Sigmoid colon (tissue), 7 donors: ENCODE results near the gene AGPAT2. TPM values are rescaled to one million over a fixed set of nuclear protein-coding genes. Genes with fewer than 3 reads are reported as not detected.
A peak's percentile ranks its signal among the peaks of the same experiment; 100 is the strongest.

ENCODE experiments used
- DNase-seq: peaks from one replicate; pipeline ENCODE4 v3.0.0-alpha.2; 2019
- H3K27ac ChIP-seq, 4 donors: fragments of 200-600 bp; sonication (generic); one replicate each; pipeline ENCODE4 v1.5.1; 2016 to 2019; ENCODE audit warnings: mild to moderate bottlenecking in 1 of 4
- H3K27me3 ChIP-seq, 3 donors: fragments of 200-600 bp; sonication (generic); one replicate each; pipeline ENCODE4 v1.5.1; 2019; ENCODE audit warnings: mild to moderate bottlenecking in 1 of 3
- H3K36me3 ChIP-seq, 4 donors: fragments of 200-600 bp; sonication (generic); one replicate each; pipeline ENCODE4 v1.5.1; 2016 to 2019
- H3K4me1 ChIP-seq, 4 donors: fragments of 200-600 bp; sonication (generic); one replicate each; pipeline ENCODE4 v1.5.1; 2017 to 2019
- H3K4me3 ChIP-seq, 4 donors: fragments of 200-600 bp; sonication (generic); one replicate each; pipeline ENCODE4 v1.5.1; 2017 to 2019; ENCODE audit warnings: mild to moderate bottlenecking in 2 of 4, moderate library complexity in 1 of 4
- H3K9me3 ChIP-seq, 4 donors: fragments of 200-600 bp in 3 of 4; sonication (generic) in 3 of 4; one replicate each; pipeline versions ENCODE4 v1.5.1 to v1.6.1; 2013 to 2019
- CTCF ChIP-seq, 4 experiments: fragments of 450-650 bp in 3 of 4; fragments of 200-600 bp in 1 of 4; IDR thresholded peaks; one replicate each; pipeline ENCODE4 v1.5.1; 2016 to 2019; ENCODE audit warnings: antibody characterized with exemption in 4 of 4, mild to moderate bottlenecking in 3 of 4, moderate library complexity in 2 of 4
- EP300 ChIP-seq, 4 donors: sonication (generic); formaldehyde crosslinking; IDR thresholded peaks; one replicate each; pipeline ENCODE4 v1.6.1; 2017; ENCODE audit warnings: antibody characterized with exemption in 4 of 4
- POLR2A ChIP-seq, 2 donors: fragments of 450-650 bp; IDR thresholded peaks; one replicate each; pipeline ENCODE4 v1.6.1; 2016; ENCODE audit warnings: antibody characterized with exemption in 2 of 2, mild to moderate bottlenecking in 2 of 2, moderate library complexity in 2 of 2
- POLR2AphosphoS5 ChIP-seq, 4 donors: sonication (generic); formaldehyde crosslinking; IDR thresholded peaks; one replicate each; pipeline ENCODE4 v1.6.1; 2017; ENCODE audit warnings: antibody characterized with exemption in 4 of 4
- WGBS, 2 donors: extraction: QIAGEN DNeasy Blood & Tissue Kit; methylation state at CpG; one replicate each; pipeline ENCODE4 v1.1.7; 2013; 5-methylcytosine and 5-hydroxymethylcytosine counted together
- intact Hi-C: fragments of 100-400 bp; cut with DNase I; formaldehyde crosslinking; loops from one replicate; pipeline ENCODE4 v1.15.1; 2023
- polyA plus RNA-seq, 3 donors: library from polyadenylated mRNA; stranded (reverse); fragments of 200-250 nt; gene quantifications; one replicate each; pipeline ENCODE4 v1.2.3, GENCODE V29; 2013
- total RNA-seq, 4 donors: library from RNA; depleted of rRNA; stranded (reverse); fragments of >200 nt; gene quantifications; one replicate each; pipeline ENCODE4 v1.1.0, GENCODE V29; 2016
- donor health status: healthy with polysubstance abuse.
- donor health status: Bipolar disorder and iron deficiency.
- donor health status: healthy.

The AGPAT2 gene
- total and polyA plus RNA-seq, 7 donors: 28.0 to 345 (median 62.4) TPM

GRCh38 chr9:136644593-136645351 lies 42.5 kb downstream of the AGPAT2 start:
- H3K36me3 ChIP-seq: no peaks in the 10 kb centered on the region
- TF ChIP-seq CTCF (IDR thresholded peaks at IDR 0.05): peak; percentile 63 to 72 (median 66)
- TF ChIP-seq EP300 (IDR thresholded peaks at IDR 0.05): peak in 1 of 4 donors; percentile 31
- TF ChIP-seq POLR2A (IDR thresholded peaks at IDR 0.05): peak; percentile 24 to 26
- TF ChIP-seq POLR2AphosphoS5 (IDR thresholded peaks at IDR 0.05): peak in 3 of 4 donors; percentile 57 to 66 (median 62)
- peak overlapping the region; percentile 34 to 66 (median 56) for H3K27ac ChIP-seq
- intact Hi-C loops: loop anchor here (10.0 kb wide), 1 partner anchor 320 kb away; the partner anchor contains the start of gene GPSM1
- no peaks in the 10 kb centered on the region for H3K9me3 ChIP-seq
- 9 to 13% methylated on average over 30 of the region's 30 CpGs for WGBS, 2 donors
- H3K27me3 ChIP-seq: peaks cover 12 to 71% (median 47%) of the 10 kb centered on the region in 3 donors
- H3K4me1 ChIP-seq: peaks cover 0 to 17% (median 10%) of the 10 kb centered on the region in 4 donors
- DNase-seq: peak; percentile 85
- peak overlapping the region in 2 of 4 donors; percentile 23 to 32 for H3K4me3 ChIP-seq

DNA sequence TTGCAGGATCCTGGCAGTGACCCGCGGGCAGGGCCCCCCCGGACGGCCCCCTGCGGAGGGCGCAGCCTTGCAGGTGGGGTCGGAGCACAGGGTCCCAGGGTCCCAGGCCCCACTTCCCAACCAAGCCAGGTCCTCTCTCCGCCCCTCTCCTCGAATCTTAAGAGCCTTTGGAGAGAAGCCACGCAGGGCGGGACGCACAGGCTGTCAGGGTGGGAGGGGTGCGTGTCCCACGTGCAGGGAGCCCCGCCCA lies 43.0 kb downstream of the AGPAT2 start:
- no peaks in the 10 kb centered on the region for H3K9me3 ChIP-seq
- TF ChIP-seq POLR2A (IDR thresholded peaks at IDR 0.05) (no peak), CTCF (IDR thresholded peaks at IDR 0.05) (no peak), EP300 (IDR thresholded peaks at IDR 0.05) (no peak), POLR2AphosphoS5 (IDR thresholded peaks at IDR 0.05) (no peak)
- H3K4me3 ChIP-seq: peak overlapping the region in 3 of 4 donors; percentile 11 to 32 (median 23)
- no peaks in the 10 kb centered on the region for H3K36me3 ChIP-seq
- WGBS, 2 donors: 1 to 4% methylated on average over 15 of the region's 15 CpGs
- H3K27ac ChIP-seq: peak overlapping the region; percentile 48 to 66 (median 58)
- DNase-seq: peak; percentile 90
- intact Hi-C loops: loop anchor here (10.0 kb wide), 1 partner anchor 319 kb away; the partner anchor contains the start of gene GPSM1
- H3K4me1 ChIP-seq: peaks cover 0 to 17% (median 10%) of the 10 kb centered on the region in 4 donors
- H3K27me3 ChIP-seq: peaks cover 12 to 71% (median 47%) of the 10 kb centered on the region in 3 donors

GRCh38 chr9:136643596-136644342 lies 43.5 kb downstream of the AGPAT2 start:
- Histone ChIP-seq H3K36me3 (no peaks in the 10 kb centered on the region), H3K9me3 (no peaks in the 10 kb centered on the region), H3K27me3 (peaks cover 12 to 71% (median 47%) of the 10 kb centered on the region in 3 donors), H3K4me1 (peaks cover 0 to 17% (median 10%) of the 10 kb centered on the region in 4 donors), H3K4me3 (peak overlapping the region in 3 of 4 donors; percentile 11 to 32 (median 23)), H3K27ac (peak overlapping the region; percentile 48 to 66 (median 58))
- intact Hi-C loops: loop anchor here (10.0 kb wide), 1 partner anchor 319 kb away; the partner anchor contains the start of gene GPSM1
- 42 to 56% methylated on average over 31 of the region's 31 CpGs for WGBS, 2 donors
- TF ChIP-seq POLR2AphosphoS5 (IDR thresholded peaks at IDR 0.05): no peak
- no peak for TF ChIP-seq CTCF (IDR thresholded peaks at IDR 0.05)
- no peak for TF ChIP-seq EP300 (IDR thresholded peaks at IDR 0.05)
- TF ChIP-seq POLR2A (IDR thresholded peaks at IDR 0.05): no peak
- no peak for DNase-seq

- Histone ChIP-seq H3K27ac (no peak overlapping the region), H3K4me3 (no peak overlapping the region), H3K27me3 (peaks cover 12 to 68% (median 47%) of the 10 kb centered on the region in 3 donors), H3K4me1 (peaks cover 0 to 17% (median 10%) of the 10 kb centered on the region in 4 donors), H3K9me3 (no peaks in the 10 kb centered on the region), H3K36me3 (no peaks in the 10 kb centered on the region)
- intact Hi-C loops: loop anchor here (10.0 kb wide), 1 partner anchor 318 kb away; the partner anchor contains the start of gene GPSM1
- WGBS, 2 donors: 59 to 71% methylated on average over 7 of the region's 7 CpGs
- TF ChIP-seq POLR2AphosphoS5 (IDR thresholded peaks at IDR 0.05) (no peak), EP300 (IDR thresholded peaks at IDR 0.05) (no peak), POLR2A (IDR thresholded peaks at IDR 0.05) (no peak), CTCF (IDR thresholded peaks at IDR 0.05) (no peak)
- no peak for DNase-seq
Measured at GRCh38 chr9:136642439-136642921, 44.8 kb downstream of the AGPAT2 start.
